ENCODE measurements around the gene IFFO2. TPM values are rescaled to one million over a fixed set of nuclear protein-coding genes. Genes with fewer than 3 reads are reported as not detected.

Gene IFFO2
- total and polyA plus RNA-seq, 2 experiments from 2014 or later = 0.71 to 7.5 TPM

DNA sequence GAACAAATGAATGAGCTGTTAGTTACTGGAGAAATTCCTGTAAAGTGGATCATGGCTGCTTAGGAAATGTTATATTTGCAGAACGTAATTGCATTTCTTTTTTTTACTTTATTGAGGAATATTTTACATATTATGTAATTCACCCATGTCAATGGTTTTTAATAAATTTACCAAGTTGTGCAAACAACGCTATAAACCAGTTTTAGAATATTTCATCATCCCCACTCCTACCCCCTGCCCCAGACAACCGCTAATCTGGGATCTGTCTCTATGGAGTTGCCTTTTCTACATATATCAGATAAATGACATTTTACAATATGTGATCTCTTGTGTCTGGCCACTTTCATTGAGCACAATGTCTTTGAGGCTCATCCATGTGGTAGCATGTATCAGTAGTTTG lies 4.3 kb upstream of the IFFO2 start:
- H3K27me3 Mint-ChIP-seq (ENCODE audit: insufficient read depth, low read depth, poor library complexity) = peaks cover 18% of the 10 kb centered on the region
- no peak for DNase-seq (ENCODE audit: low spot score)
- Histone ChIP-seq H3K27ac (ENCODE audit: low read depth) (no peak overlapping the region), H2AFZ (no peak overlapping the region), H3K4me1 (ENCODE audit: insufficient read depth) (no peaks in the 10 kb centered on the region), H4K20me1 (replicated peaks; ENCODE audit: insufficient read depth) (no peaks in the 10 kb centered on the region), H3K36me3 (ENCODE audit: insufficient read depth) (no peaks in the 10 kb centered on the region), H3K4me3 (no peak overlapping the region), H3K79me2 (replicated peaks; ENCODE audit: insufficient read depth) (no peaks in the 10 kb centered on the region), H3K9me2 (ENCODE audit: insufficient read depth) (no peaks in the 10 kb centered on the region), H3F3A (replicated peaks; ENCODE audit: low read depth) (no peaks in the 10 kb centered on the region), H3K27me3 (ENCODE audit: insufficient read depth) (peaks cover 28% of the 10 kb centered on the region), H3K4me2 (no peak overlapping the region)
- H3K4me3 Mint-ChIP-seq = no peak overlapping the region
- peaks cover 5% of the 10 kb centered on the region for H3K4me1 Mint-ChIP-seq
- H3K36me3 Mint-ChIP-seq (ENCODE audit: low read depth) = no peaks in the 10 kb centered on the region; the same call in 2 of the 3 replicates
- TF ChIP-seq, protein P1, sequence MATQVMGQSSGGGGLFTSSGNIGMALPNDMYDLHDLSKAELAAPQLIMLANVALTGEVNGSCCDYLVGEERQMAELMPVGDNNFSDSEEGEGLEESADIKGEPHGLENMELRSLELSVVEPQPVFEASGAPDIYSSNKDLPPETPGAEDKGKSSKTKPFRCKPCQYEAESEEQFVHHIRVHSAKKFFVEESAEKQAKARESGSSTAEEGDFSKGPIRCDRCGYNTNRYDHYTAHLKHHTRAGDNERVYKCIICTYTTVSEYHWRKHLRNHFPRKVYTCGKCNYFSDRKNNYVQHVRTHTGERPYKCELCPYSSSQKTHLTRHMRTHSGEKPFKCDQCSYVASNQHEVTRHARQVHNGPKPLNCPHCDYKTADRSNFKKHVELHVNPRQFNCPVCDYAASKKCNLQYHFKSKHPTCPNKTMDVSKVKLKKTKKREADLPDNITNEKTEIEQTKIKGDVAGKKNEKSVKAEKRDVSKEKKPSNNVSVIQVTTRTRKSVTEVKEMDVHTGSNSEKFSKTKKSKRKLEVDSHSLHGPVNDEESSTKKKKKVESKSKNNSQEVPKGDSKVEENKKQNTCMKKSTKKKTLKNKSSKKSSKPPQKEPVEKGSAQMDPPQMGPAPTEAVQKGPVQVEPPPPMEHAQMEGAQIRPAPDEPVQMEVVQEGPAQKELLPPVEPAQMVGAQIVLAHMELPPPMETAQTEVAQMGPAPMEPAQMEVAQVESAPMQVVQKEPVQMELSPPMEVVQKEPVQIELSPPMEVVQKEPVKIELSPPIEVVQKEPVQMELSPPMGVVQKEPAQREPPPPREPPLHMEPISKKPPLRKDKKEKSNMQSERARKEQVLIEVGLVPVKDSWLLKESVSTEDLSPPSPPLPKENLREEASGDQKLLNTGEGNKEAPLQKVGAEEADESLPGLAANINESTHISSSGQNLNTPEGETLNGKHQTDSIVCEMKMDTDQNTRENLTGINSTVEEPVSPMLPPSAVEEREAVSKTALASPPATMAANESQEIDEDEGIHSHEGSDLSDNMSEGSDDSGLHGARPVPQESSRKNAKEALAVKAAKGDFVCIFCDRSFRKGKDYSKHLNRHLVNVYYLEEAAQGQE (IDR thresholded peaks at IDR 0.05; ENCODE audit: unreplicated experiment) = no peak
- TF ChIP-seq ZNF331 (CRISPR knock-in tag; IDR thresholded peaks at IDR 0.05; ENCODE audit: low read depth) (no peak), EZH2 (IDR thresholded peaks at IDR 0.05; ENCODE audit: low read depth, unreplicated experiment) (no peak), NANOG (IDR thresholded peaks at IDR 0.05; ENCODE audit: borderline replicate concordance) (no peak), ZNF114 (CRISPR knock-in tag; IDR thresholded peaks at IDR 0.05) (no peak), CREB1 (CRISPR knock-in tag; IDR thresholded peaks at IDR 0.05; ENCODE audit: low read depth) (no peak), POLR2AphosphoS5 (IDR thresholded peaks at IDR 0.05; ENCODE audit: low read depth) (no peak), JUNB (IDR thresholded peaks at IDR 0.05; ENCODE audit: unreplicated experiment) (no peak), EZH2phosphoT487 (IDR thresholded peaks at IDR 0.05; ENCODE audit: unreplicated experiment) (no peak), STAT1 (IDR thresholded peaks at IDR 0.05; ENCODE audit: unreplicated experiment) (no peak)
- TF ChIP-seq, protein P2, sequence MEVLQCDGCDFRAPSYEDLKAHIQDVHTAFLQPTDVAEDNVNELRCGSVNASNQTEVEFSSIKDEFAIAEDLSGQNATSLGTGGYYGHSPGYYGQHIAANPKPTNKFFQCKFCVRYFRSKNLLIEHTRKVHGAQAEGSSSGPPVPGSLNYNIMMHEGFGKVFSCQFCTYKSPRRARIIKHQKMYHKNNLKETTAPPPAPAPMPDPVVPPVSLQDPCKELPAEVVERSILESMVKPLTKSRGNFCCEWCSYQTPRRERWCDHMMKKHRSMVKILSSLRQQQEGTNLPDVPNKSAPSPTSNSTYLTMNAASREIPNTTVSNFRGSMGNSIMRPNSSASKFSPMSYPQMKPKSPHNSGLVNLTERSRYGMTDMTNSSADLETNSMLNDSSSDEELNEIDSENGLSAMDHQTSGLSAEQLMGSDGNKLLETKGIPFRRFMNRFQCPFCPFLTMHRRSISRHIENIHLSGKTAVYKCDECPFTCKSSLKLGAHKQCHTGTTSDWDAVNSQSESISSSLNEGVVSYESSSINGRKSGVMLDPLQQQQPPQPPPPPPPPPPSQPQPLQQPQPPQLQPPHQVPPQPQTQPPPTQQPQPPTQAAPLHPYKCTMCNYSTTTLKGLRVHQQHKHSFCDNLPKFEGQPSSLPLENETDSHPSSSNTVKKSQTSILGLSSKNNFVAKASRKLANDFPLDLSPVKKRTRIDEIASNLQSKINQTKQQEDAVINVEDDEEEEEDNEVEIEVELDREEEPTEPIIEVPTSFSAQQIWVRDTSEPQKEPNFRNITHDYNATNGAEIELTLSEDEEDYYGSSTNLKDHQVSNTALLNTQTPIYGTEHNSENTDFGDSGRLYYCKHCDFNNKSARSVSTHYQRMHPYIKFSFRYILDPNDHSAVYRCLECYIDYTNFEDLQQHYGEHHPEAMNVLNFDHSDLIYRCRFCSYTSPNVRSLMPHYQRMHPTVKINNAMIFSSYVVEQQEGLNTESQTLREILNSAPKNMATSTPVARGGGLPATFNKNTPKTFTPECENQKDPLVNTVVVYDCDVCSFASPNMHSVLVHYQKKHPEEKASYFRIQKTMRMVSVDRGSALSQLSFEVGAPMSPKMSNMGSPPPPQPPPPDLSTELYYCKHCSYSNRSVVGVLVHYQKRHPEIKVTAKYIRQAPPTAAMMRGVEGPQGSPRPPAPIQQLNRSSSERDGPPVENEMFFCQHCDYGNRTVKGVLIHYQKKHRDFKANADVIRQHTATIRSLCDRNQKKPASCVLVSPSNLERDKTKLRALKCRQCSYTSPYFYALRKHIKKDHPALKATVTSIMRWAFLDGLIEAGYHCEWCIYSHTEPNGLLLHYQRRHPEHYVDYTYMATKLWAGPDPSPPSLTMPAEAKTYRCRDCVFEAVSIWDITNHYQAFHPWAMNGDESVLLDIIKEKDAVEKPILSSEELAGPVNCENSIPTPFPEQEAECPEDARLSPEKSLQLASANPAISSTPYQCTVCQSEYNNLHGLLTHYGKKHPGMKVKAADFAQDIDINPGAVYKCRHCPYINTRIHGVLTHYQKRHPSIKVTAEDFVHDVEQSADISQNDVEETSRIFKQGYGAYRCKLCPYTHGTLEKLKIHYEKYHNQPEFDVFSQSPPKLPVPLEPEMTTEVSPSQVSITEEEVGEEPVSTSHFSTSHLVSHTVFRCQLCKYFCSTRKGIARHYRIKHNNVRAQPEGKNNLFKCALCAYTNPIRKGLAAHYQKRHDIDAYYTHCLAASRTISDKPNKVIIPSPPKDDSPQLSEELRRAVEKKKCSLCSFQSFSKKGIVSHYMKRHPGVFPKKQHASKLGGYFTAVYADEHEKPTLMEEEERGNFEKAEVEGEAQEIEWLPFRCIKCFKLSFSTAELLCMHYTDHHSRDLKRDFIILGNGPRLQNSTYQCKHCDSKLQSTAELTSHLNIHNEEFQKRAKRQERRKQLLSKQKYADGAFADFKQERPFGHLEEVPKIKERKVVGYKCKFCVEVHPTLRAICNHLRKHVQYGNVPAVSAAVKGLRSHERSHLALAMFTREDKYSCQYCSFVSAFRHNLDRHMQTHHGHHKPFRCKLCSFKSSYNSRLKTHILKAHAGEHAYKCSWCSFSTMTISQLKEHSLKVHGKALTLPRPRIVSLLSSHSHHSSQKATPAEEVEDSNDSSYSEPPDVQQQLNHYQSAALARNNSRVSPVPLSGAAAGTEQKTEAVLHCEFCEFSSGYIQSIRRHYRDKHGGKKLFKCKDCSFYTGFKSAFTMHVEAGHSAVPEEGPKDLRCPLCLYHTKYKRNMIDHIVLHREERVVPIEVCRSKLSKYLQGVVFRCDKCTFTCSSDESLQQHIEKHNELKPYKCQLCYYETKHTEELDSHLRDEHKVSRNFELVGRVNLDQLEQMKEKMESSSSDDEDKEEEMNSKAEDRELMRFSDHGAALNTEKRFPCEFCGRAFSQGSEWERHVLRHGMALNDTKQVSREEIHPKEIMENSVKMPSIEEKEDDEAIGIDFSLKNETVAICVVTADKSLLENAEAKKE (CRISPR knock-in tag; IDR thresholded peaks at IDR 0.05) = no peak
- TF ChIP-seq, protein P3, sequence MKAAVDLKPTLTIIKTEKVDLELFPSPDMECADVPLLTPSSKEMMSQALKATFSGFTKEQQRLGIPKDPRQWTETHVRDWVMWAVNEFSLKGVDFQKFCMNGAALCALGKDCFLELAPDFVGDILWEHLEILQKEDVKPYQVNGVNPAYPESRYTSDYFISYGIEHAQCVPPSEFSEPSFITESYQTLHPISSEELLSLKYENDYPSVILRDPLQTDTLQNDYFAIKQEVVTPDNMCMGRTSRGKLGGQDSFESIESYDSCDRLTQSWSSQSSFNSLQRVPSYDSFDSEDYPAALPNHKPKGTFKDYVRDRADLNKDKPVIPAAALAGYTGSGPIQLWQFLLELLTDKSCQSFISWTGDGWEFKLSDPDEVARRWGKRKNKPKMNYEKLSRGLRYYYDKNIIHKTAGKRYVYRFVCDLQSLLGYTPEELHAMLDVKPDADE (IDR thresholded peaks at IDR 0.05) = no peak
- TF ChIP-seq, protein P4, sequence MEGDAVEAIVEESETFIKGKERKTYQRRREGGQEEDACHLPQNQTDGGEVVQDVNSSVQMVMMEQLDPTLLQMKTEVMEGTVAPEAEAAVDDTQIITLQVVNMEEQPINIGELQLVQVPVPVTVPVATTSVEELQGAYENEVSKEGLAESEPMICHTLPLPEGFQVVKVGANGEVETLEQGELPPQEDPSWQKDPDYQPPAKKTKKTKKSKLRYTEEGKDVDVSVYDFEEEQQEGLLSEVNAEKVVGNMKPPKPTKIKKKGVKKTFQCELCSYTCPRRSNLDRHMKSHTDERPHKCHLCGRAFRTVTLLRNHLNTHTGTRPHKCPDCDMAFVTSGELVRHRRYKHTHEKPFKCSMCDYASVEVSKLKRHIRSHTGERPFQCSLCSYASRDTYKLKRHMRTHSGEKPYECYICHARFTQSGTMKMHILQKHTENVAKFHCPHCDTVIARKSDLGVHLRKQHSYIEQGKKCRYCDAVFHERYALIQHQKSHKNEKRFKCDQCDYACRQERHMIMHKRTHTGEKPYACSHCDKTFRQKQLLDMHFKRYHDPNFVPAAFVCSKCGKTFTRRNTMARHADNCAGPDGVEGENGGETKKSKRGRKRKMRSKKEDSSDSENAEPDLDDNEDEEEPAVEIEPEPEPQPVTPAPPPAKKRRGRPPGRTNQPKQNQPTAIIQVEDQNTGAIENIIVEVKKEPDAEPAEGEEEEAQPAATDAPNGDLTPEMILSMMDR (conservative IDR thresholded peaks at IDR 0.05; ENCODE audit: low read depth in 2 of 2) = no peak
- H3K27ac Mint-ChIP-seq = no peak overlapping the region
- no peaks in the 10 kb centered on the region; the same call in 2 of the 3 replicates for H3K9me3 Mint-ChIP-seq
- ATAC-seq = no peak
